Suppressor macrophage treated with lipopolysaccharide for 4 hours (primary cell): ENCODE measurements around the gene VSTM2L.

Source experiments
- DNase-seq: peaks from one replicate; pipeline ENCODE4 v3.0.0-alpha.2; 2020

Gene VSTM2L

GRCh38 chr20:37920270-37920669 lies 17.3 kb downstream of the VSTM2L start:
- no peak for DNase-seq

- DNase-seq = no peak
Observed at GRCh38 chr20:37920679-37921322, 17.9 kb downstream of the VSTM2L start.

GRCh38 chr20:37921341-37921929 lies 18.5 kb downstream of the VSTM2L start:
- no peak for DNase-seq

GRCh38 chr20:37922016-37922415 lies 19.1 kb downstream of the VSTM2L start:
- DNase-seq = no peak

- no peak for DNase-seq
Observed at GRCh38 chr20:37925265-37926165, 22.6 kb downstream of the VSTM2L start.

- no peak for DNase-seq
Observed at GRCh38 chr20:37926612-37927011, 23.7 kb downstream of the VSTM2L start.

GRCh38 chr20:37927410-37928095 lies 24.6 kb downstream of the VSTM2L start:
- no peak for DNase-seq

- DNase-seq = no peak
Observed at GRCh38 chr20:37928996-37929682, 26.2 kb downstream of the VSTM2L start.

- DNase-seq = no peak
Observed at GRCh38 chr20:37929683-37930014, 26.7 kb downstream of the VSTM2L start.

GRCh38 chr20:37931153-37931922 lies 28.4 kb downstream of the VSTM2L start:
- DNase-seq = no peak

GRCh38 chr20:37932074-37932473 lies 29.1 kb downstream of the VSTM2L start:
- no peak for DNase-seq

- no peak for DNase-seq
Observed at GRCh38 chr20:37932919-37933318, 30.0 kb downstream of the VSTM2L start.

GRCh38 chr20:37933786-37934633 lies 31.1 kb downstream of the VSTM2L start:
- DNase-seq = no peak

GRCh38 chr20:37934634-37935375 lies 31.9 kb downstream of the VSTM2L start:
- no peak for DNase-seq

- no peak for DNase-seq
Observed at GRCh38 chr20:37935435-37935834, 32.5 kb downstream of the VSTM2L start.

- DNase-seq = no peak
Observed at GRCh38 chr20:37936041-37936440, 33.1 kb downstream of the VSTM2L start.

GRCh38 chr20:37936451-37936850 lies 33.5 kb downstream of the VSTM2L start:
- no peak for DNase-seq

- DNase-seq = no peak
Observed at GRCh38 chr20:37937686-37938085, 34.8 kb downstream of the VSTM2L start.

- no peak for DNase-seq
Observed at GRCh38 chr20:37938181-37938750, 35.3 kb downstream of the VSTM2L start.

GRCh38 chr20:37938954-37939353 lies 36.0 kb downstream of the VSTM2L start:
- DNase-seq = no peak
